HG03354 (cell line): Measurements from ENCODE around the gene HCFC1.
A peak's percentile ranks its signal among the peaks of the same experiment; 100 is the strongest.
"Not testable (repeated sequence)": the region's sequence is repeated elsewhere in the genome, so short reads cannot be mapped to it uniquely, and the experiment has no call there.

Experiments
- ATAC-seq: cut with Tn5 transposase; IDR thresholded peaks from one replicate; pipeline ENCODE4 v1.9.1; 2021; ENCODE audit warnings: mild to moderate bottlenecking; ENCODE audit not compliant: unreplicated experiment, poor library complexity, severe bottlenecking

HCFC1 gene

GRCh38 chrX:154010330-154011087, 38.9 kb upstream of the HCFC1 start:
- no peak for ATAC-seq

- ATAC-seq, result no peak
Measured at GRCh38 chrX:154008521-154008920, 36.9 kb upstream of the HCFC1 start.

- ATAC-seq, result no peak
Measured at GRCh38 chrX:154006947-154007346, 35.3 kb upstream of the HCFC1 start.

- ATAC-seq, result no peak
Measured at GRCh38 chrX:154004315-154004714, 32.7 kb upstream of the HCFC1 start.

GRCh38 chrX:154002215-154002719, 30.6 kb upstream of the HCFC1 start:
- peak; percentile 61 for ATAC-seq

- no peak for ATAC-seq
Measured at GRCh38 chrX:154000051-154000450, 28.4 kb upstream of the HCFC1 start.

- no peak for ATAC-seq
Measured at GRCh38 chrX:153999359-154000037, 27.9 kb upstream of the HCFC1 start.

GRCh38 chrX:153995504-153995903, 23.9 kb upstream of the HCFC1 start:
- ATAC-seq, result no peak

- ATAC-seq, result not testable (repeated sequence)
Measured at GRCh38 chrX:153994398-153994797, 22.8 kb upstream of the HCFC1 start.

GRCh38 chrX:153993978-153994377, 22.4 kb upstream of the HCFC1 start:
- no peak for ATAC-seq

GRCh38 chrX:153993079-153993478, 21.5 kb upstream of the HCFC1 start:
- ATAC-seq, result no peak

- no peak for ATAC-seq
Measured at GRCh38 chrX:153992180-153992579, 20.6 kb upstream of the HCFC1 start.

- no peak for ATAC-seq
Measured at GRCh38 chrX:153991013-153991580, 19.5 kb upstream of the HCFC1 start.

- ATAC-seq, result no peak
Measured at GRCh38 chrX:153989973-153990655, 18.5 kb upstream of the HCFC1 start.

GRCh38 chrX:153988493-153988892, 16.9 kb upstream of the HCFC1 start:
- no peak for ATAC-seq

- ATAC-seq, result peak; percentile 37
Measured at GRCh38 chrX:153984351-153985178, 12.9 kb upstream of the HCFC1 start.

GRCh38 chrX:153983321-153983801, 11.7 kb upstream of the HCFC1 start:
- ATAC-seq, result no peak

- no peak for ATAC-seq
Measured at GRCh38 chrX:153981771-153982533, 10.3 kb upstream of the HCFC1 start.

- no peak for ATAC-seq
Measured at GRCh38 chrX:153981231-153981630, 9.6 kb upstream of the HCFC1 start.
